ENCODE results near the gene POLD4.

GRCh38 chr11:67366961-67367760 is 13.8 kb upstream of the POLD4 start:
- TF ChIP-seq CTCF (IDR thresholded peaks at IDR 0.05): no peak
- no peak for TF ChIP-seq POLR2A (IDR thresholded peaks at IDR 0.05)
